GM12878 (cell line): ENCODE data around the gene PPP1R1B. TPM values are rescaled to one million over a fixed set of nuclear protein-coding genes. Genes with fewer than 3 reads are reported as not detected.
A peak's percentile ranks its signal among the peaks of the same experiment; 100 is the strongest.

Source experiments
- ATAC-seq: fragments of 200-7000 bp; cut with Tn5 transposase; 3 replicates; pipeline ENCODE4 v1.9.1; 2020; ENCODE audit warnings: mild to moderate bottlenecking, moderate library complexity
- BruUV-seq: library from RNA; stranded (reverse); fragments of 400-500 nt; replicated peaks from 2 replicates; lab custom pipeline; 2021; lab: Mats Ljungman, UMichigan
- CTCF ChIA-PET: fragments of 300-600 bp; sonication (Branson Sonifier 250); formaldehyde crosslinking; extraction: SDS; loops from one replicate; lab custom pipeline; 2021; ENCODE audit warnings: inconsistent platforms; lab: Yijun Ruan, JAX
- POLR2A ChIA-PET: fragments of 350-600 bp; formaldehyde crosslinking; extraction: SDS; loops from one replicate; lab custom pipeline; 2021; ENCODE audit warnings: inconsistent platforms; lab: Charles Lee
- RAD21 ChIA-PET: fragments of 300-600 bp; sonication (Branson Sonifier 250); formaldehyde crosslinking; loops from one replicate; lab custom pipeline; 2023; ENCODE audit warnings: antibody characterized with exemption; ENCODE audit not compliant: unreplicated experiment; lab: Charles Lee
- SMC1A ChIA-PET: fragments of 300-600 bp; sonication (Branson Sonifier 250); formaldehyde crosslinking; loops from one replicate; lab custom pipeline; 2023; ENCODE audit not compliant: unreplicated experiment, uncharacterized antibody; lab: Charles Lee
- DNase-seq: peaks from one replicate; pipeline ENCODE4 v3.0.0-alpha.2; 2011; ENCODE audit warnings: low read depth, low spot score
- FAIRE-seq: peaks from 3 replicates; lab custom pipeline; 2011; peaks lifted over from hg19 to GRCh38; lab: Jason Lieb, UNC
- H2AFZ ChIP-seq: 2 replicates; pipeline ENCODE4 v1.6.0; 2011; ENCODE audit warnings: low read depth, low read length, control low read depth; ENCODE audit not compliant: control insufficient read depth
- H3K27ac ChIP-seq: 2 replicates; pipeline ENCODE4 v1.5.1; 2011; ENCODE audit warnings: control low read depth; ENCODE audit not compliant: control insufficient read depth, insufficient read depth
- H3K27me3 ChIP-seq, 2 experiments: replicated peaks in 1 of 2; 2 replicates each; pipeline versions ENCODE4 v1.6.0 to v1.6.1; 2011; ENCODE audit warnings: low read length in 1 of 2; ENCODE audit not compliant: control insufficient read depth in 2 of 2, insufficient read depth in 2 of 2
- H3K36me3 ChIP-seq, 2 experiments: 2 replicates each; pipeline ENCODE4 v1.5.1; 2011; ENCODE audit warnings: low read length in 1 of 2; ENCODE audit not compliant: control insufficient read depth in 2 of 2, insufficient read depth in 2 of 2
- H3K4me1 ChIP-seq: 2 replicates; pipeline ENCODE4 v1.6.1; 2011; ENCODE audit warnings: mild to moderate bottlenecking, low read length, moderate library complexity, mixed read lengths; ENCODE audit not compliant: control insufficient read depth, insufficient read depth
- H3K4me2 ChIP-seq: 2 replicates; pipeline ENCODE4 v1.6.0; 2011; ENCODE audit warnings: control low read depth; ENCODE audit not compliant: control insufficient read depth, insufficient read depth
- H3K4me3 ChIP-seq: fragments of 200-600 bp; sonication (generic); 2 replicates; pipeline ENCODE4 v1.5.1; 2016
- H3K79me2 ChIP-seq: 2 replicates; pipeline ENCODE4 v1.6.0; 2011; ENCODE audit warnings: low read length; ENCODE audit not compliant: control insufficient read depth, insufficient read depth
- H3K9ac ChIP-seq: 2 replicates; pipeline ENCODE4 v1.8.0; 2011; ENCODE audit warnings: low read length, control low read depth, mixed read lengths; ENCODE audit not compliant: control insufficient read depth, insufficient read depth
- H3K9me3 ChIP-seq: replicated peaks from 3 replicates; pipeline ENCODE4 v1.5.1; 2011; ENCODE audit warnings: mild to moderate bottlenecking, low read length; ENCODE audit not compliant: control insufficient read depth, insufficient read depth
- H4K20me1 ChIP-seq: 2 replicates; pipeline ENCODE4 v1.6.0; 2011; ENCODE audit not compliant: control insufficient read depth, insufficient read depth
- ETV6 ChIP-seq, 2 experiments: fragments of 450-650 bp in 1 of 2; IDR thresholded peaks in 1 of 2; conservative IDR thresholded peaks in 1 of 2; 2 replicates each; pipeline ENCODE4 v1.6.1; 2014; ENCODE audit warnings: antibody characterized with exemption in 1 of 2, borderline replicate concordance in 1 of 2, low read depth in 1 of 2, mild to moderate bottlenecking in 1 of 2, moderate library complexity in 1 of 2
- HDAC2 ChIP-seq: fragments of 200-600 bp; sonication (generic); IDR thresholded peaks from 2 replicates; pipeline ENCODE4 v1.6.1; 2017
- IRF4 ChIP-seq: IDR thresholded peaks from 2 replicates; pipeline ENCODE4 v1.6.1; 2011; ENCODE audit warnings: low read depth, low read length
- KAT2A ChIP-seq: conservative IDR thresholded peaks from 2 replicates; pipeline ENCODE4 v1.6.1; 2011; ENCODE audit warnings: low read depth, low read length; ENCODE audit not compliant: control insufficient read depth
- RAD21 ChIP-seq: IDR thresholded peaks from 2 replicates; pipeline ENCODE4 v1.6.1; 2011; ENCODE audit warnings: mild to moderate bottlenecking, low read depth, low read length, moderate library complexity; ENCODE audit not compliant: insufficient read depth
- SMAD5 ChIP-seq: IDR thresholded peaks from 2 replicates; pipeline ENCODE4 v1.6.1; 2016; ENCODE audit warnings: antibody characterized with exemption, low read depth
- SMC3 ChIP-seq: IDR thresholded peaks from 2 replicates; pipeline ENCODE4 v1.6.1; 2011; ENCODE audit warnings: low read length, improper control_type of control experiment, borderline replicate concordance
- YY1 ChIP-seq: IDR thresholded peaks from 2 replicates; pipeline ENCODE4 v1.6.1; 2011; ENCODE audit warnings: low read depth, mild to moderate bottlenecking, low read length
- ZNF24 ChIP-seq: fragments of 450-650 bp; IDR thresholded peaks from 2 replicates; pipeline ENCODE4 v1.6.1; 2017; ENCODE audit warnings: antibody characterized with exemption, mild to moderate bottlenecking
- WGBS: methylation state at CpG from one replicate; pipeline ENCODE4 v1.1.6; 2016; ENCODE audit warnings: low lambda C conversion rate; ENCODE audit not compliant: insufficient replicate concordance, insufficient coverage; ENCODE audit errors: missing lambda C conversion rate; 5-methylcytosine and 5-hydroxymethylcytosine counted together
- in situ Hi-C: fragments of 300-500 bp; cut with MboI; formaldehyde crosslinking; loops from 9 replicates; pipeline ENCODE4 v1.14.3; 2018; ENCODE audit warnings: mixed read lengths
- intact Hi-C: fragments of 100-400 bp; cut with micrococcal nuclease; formaldehyde crosslinking; loops from one replicate; pipeline ENCODE4 v1.14.2; 2022; ENCODE audit not compliant: unreplicated experiment
- polyA plus RNA-seq, 11 experiments: library from polyadenylated mRNA; depleted of rRNA in 4 of 11; unstranded in 6 of 11; stranded (reverse) in 5 of 11; fragments of >200 nt; fragmentation: Nextera tagmentation in 4 of 11; fragmentation: Illumina TruSeq in 1 of 11; extraction: Ambion mirVana in 4 of 11; extraction: Trizol in 1 of 11; gene quantifications; 1 replicate in 1 of 11; 2 replicates in 10 of 11; pipeline versions ENCODE4 v1.2.1 to v1.2.3, GENCODE V29; 2011 to 2016; ENCODE audit warnings: inconsistent platforms in 2 of 11, missing spikeins in 2 of 11, low read depth in 1 of 11
- total RNA-seq, 4 experiments: library from RNA; depleted of rRNA in 3 of 4; stranded (reverse); fragments of >200 nt in 3 of 4; fragmentation: Illumina TruSeq in 1 of 4; extraction: Trizol in 1 of 4; gene quantifications; 2 replicates each; pipeline versions ENCODE4 v1.2.1 to v1.2.3, GENCODE V29; 2013 to 2021
- TF ChIP-seq, protein P1 (sequence below), 3 experiments: IDR thresholded peaks in 2 of 3; conservative IDR thresholded peaks in 1 of 3; 2 replicates each; pipeline ENCODE4 v1.5.1; 2011; ENCODE audit warnings: low read depth in 3 of 3, low read length in 3 of 3, mild to moderate bottlenecking in 3 of 3, control low read depth in 2 of 3, moderate library complexity in 2 of 3, inconsistent platforms in 1 of 3, mixed read lengths in 1 of 3; ENCODE audit not compliant: control insufficient read depth in 2 of 3, insufficient read depth in 1 of 3; ENCODE audit errors: extremely low read depth in 1 of 3

The PPP1R1B gene
- total and polyA plus RNA-seq, 10 of the 15 experiments (the other 5 are each of a cell fraction or from before 2014, with no cell fraction given), result 0.08 TPM; not detected in 9

DNA sequence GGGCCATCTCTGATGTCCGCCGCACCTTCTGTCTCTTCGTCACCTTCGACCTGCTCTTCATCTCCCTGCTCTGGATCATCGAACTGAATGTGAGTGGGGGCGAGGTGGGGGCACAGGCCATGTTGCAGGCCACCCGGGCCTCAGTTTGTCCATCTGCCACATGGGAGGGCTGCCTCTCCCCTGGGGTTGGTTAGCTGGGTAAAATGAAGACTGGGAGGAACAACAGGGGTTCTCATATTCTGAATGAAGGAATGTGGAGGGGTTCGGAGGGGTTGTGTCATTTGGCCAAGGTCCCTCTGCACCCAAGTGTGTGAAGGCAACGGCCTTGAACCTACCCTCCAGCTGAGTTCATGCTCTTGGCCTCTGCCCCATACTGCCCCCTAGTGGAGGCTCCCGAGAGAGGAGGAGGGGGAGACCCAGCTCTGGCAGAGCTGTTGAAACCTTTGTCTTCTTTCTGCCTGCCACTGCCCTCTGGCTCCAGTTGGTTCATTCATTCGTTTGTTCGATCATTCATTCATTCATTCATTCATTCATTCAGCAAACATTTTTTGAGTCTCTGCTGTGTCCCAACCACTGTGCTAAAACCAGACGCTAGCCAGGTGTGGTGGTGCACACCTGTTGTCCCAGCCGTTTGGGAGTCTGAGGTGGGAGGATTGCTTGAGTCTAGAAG, 27.0 kb downstream of the PPP1R1B start:
- no peak overlapping the region for H3K9ac ChIP-seq
- ATAC-seq, result peak; percentile 98
- no peak overlapping the region for H3K4me3 ChIP-seq
- intact Hi-C loops (no loop called here), in situ Hi-C loops (no loop called here)
- no peak overlapping the region for H2AFZ ChIP-seq
- ChIA-PET POLR2A (interaction anchor here (0.6 to 0.7 kb wide), 2 partner anchors 60 to 318 kb away, joined by 3 read pairs; no protein-coding TSS in a partner anchor), RAD21 (interaction anchor here (0.6 to 1.0 kb wide), 7 partner anchors 22 to 105 kb away, joined by 3 to 8 read pairs (median 3); partner anchors contain the start of gene MIEN1), CTCF (interaction anchor here (0.5 to 8.8 kb wide), 33 partner anchors 9 to 467 kb away, joined by 3 to 100 read pairs (median 6); partner anchors contain the start of genes MIEN1, PGAP3, PNMT and PSMD3), SMC1A (interaction anchor here (0.5 to 1.5 kb wide), 11 partner anchors 10 to 328 kb away, joined by 3 to 11 read pairs (median 4); partner anchors contain the start of genes MIEN1 and PGAP3)
- WGBS, result 50% methylated on average over 13 of the region's 14 CpGs
- no peak for TF ChIP-seq ETV6 (conservative IDR thresholded peaks at IDR 0.05 in 1 of 2, IDR thresholded peaks at IDR 0.05 in 1 of 2; ENCODE audit: borderline replicate concordance in 1 of 2, low read depth in 1 of 2)
- peak; percentile 54 for TF ChIP-seq RAD21
- TF ChIP-seq SMAD5, result no peak
- no peak for TF ChIP-seq KAT2A
- TF ChIP-seq, protein P1, sequence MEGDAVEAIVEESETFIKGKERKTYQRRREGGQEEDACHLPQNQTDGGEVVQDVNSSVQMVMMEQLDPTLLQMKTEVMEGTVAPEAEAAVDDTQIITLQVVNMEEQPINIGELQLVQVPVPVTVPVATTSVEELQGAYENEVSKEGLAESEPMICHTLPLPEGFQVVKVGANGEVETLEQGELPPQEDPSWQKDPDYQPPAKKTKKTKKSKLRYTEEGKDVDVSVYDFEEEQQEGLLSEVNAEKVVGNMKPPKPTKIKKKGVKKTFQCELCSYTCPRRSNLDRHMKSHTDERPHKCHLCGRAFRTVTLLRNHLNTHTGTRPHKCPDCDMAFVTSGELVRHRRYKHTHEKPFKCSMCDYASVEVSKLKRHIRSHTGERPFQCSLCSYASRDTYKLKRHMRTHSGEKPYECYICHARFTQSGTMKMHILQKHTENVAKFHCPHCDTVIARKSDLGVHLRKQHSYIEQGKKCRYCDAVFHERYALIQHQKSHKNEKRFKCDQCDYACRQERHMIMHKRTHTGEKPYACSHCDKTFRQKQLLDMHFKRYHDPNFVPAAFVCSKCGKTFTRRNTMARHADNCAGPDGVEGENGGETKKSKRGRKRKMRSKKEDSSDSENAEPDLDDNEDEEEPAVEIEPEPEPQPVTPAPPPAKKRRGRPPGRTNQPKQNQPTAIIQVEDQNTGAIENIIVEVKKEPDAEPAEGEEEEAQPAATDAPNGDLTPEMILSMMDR (IDR thresholded peaks at IDR 0.05 in 2 of 3, conservative IDR thresholded peaks at IDR 0.05 in 1 of 3; ENCODE audit: control insufficient read depth in 2 of 3, extremely low read depth in 1 of 3, insufficient read depth in 1 of 3, low read depth in 3 of 3, low read length in 3 of 3), result peak; percentile 74 to 96 (median 96)
- TF ChIP-seq IRF4, result peak; percentile 20; the same call in 1 of the 2 replicates
- peak; percentile 41; the same call in 1 of the 2 replicates for TF ChIP-seq SMC3
- TF ChIP-seq YY1, result 0 out of 2 replicates have a peak, but pooled peaks have one; percentile 19
- peak; percentile 96 for TF ChIP-seq ZNF24
- TF ChIP-seq HDAC2, result no peak
- H4K20me1 ChIP-seq, result no peaks in the 10 kb centered on the region
- no TSS peak for BruUV-seq
- DNase-seq, result no peak
- H3K4me2 ChIP-seq, result no peak overlapping the region
- no peaks in the 10 kb centered on the region; the same call in 1 of the 2 replicates for H3K79me2 ChIP-seq
- H3K27ac ChIP-seq, result no peak overlapping the region
- H3K27me3 ChIP-seq, result no peaks in the 10 kb centered on the region
- peak; percentile 59 for FAIRE-seq
- H3K4me1 ChIP-seq, result peaks cover 5% of the 10 kb centered on the region; the same call in 1 of the 2 replicates
- H3K36me3 ChIP-seq, result peaks cover 8 to 11% of the 10 kb centered on the region in 2 experiments; a peak in 3 of 4 replicates
- H3K9me3 ChIP-seq, result no peaks in the 10 kb centered on the region
